Measurements from ENCODE around the gene SLC22A23.

Gene SLC22A23

DNA sequence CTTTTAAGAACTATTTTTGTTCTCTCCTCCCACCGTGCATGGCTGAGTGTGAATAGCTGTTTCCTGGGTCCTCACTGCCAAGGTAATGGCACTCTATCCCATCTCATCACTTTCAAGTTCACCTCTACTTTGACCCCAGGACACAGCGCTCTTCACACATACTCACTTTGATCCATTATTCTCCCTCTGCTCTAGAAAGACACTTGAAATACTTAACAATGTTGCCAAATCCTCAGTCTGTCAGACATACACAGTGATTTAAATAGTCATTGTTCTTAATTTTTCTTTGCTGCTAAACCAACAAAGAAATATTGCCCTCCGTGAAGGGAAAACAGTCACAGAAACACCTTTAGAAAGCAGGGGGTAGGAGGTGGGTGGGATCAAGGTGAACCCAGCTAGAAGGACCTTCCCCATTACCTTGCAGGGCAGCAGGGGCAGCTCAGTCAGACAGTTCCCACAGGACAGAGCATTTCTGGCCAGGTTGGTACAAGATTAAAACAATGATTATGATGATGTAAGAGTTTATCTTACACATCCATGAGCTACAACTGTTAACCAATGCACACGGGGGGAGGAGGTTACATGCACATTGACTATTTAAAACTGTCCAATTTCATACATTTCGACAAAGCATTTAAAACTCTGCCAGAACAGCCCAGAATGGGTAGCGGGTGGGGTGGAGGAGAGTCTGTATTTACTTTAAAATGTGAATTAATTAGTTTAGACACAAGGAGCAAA lies 2.4 kb downstream of the SLC22A23 start:
- H3K9me3 ChIP-seq (ENCODE audit: control insufficient read depth, insufficient read depth, low read length) = no peaks in the 10 kb centered on the region
- peak overlapping the region; percentile 64 for H3K4me3 ChIP-seq (ENCODE audit: low read depth, low read length)
- no peak overlapping the region for H3K27ac ChIP-seq (ENCODE audit: low read depth, low read length)
- H3K4me1 ChIP-seq (ENCODE audit: control insufficient read depth, insufficient read depth, low read length) = peaks cover 39% of the 10 kb centered on the region
- H3K9ac ChIP-seq (ENCODE audit: low read depth, low read length) = no peak overlapping the region
- no peaks in the 10 kb centered on the region for H3K36me3 ChIP-seq (ENCODE audit: control insufficient read depth, insufficient read depth, low read length)
- H3K27me3 ChIP-seq (ENCODE audit: control insufficient read depth, insufficient read depth, low read length) = peaks cover 40% of the 10 kb centered on the region

DNA sequence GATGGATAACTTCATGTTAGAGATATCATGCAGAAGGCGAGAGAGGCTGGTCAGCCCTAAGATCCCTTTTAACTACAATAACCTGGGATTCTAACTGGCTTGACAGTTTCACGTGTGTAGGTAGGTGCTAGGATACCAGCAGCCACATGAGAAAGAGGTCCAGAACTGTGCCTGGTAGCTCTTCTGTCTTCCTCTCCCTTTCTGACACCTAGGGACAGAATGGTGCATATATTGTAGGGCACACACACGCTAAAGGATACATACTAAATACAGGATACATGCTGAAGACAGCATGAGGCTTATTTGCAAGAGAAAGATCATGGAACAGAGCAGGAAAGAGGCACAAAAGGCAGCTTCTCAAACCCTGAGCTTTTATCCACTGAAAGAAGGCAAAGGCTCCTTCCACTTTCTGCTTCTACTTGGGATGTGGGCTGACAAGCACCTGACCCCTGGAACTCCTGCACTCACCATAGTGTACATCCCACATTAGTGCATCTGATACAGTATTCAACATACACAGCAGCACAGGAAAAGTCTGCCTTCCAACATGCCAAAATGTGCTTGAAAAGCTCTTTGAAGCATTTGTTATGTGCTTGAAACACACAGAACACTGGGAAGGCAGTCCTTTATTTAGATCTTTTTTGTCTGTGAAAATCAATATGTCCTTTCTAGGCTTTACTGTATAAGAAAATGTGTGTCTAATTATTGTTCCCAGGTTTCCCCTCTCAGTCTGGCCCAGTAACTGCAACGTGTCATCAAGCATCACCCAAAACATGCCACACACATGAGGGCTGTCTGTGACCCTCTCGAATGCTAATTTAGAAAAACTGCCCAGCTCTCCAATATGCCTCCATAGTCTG lies 3.2 kb downstream of the SLC22A23 start:
- no peak overlapping the region for H3K27ac ChIP-seq (ENCODE audit: low read depth, low read length)
- H3K4me1 ChIP-seq (ENCODE audit: control insufficient read depth, insufficient read depth, low read length) = peaks cover 31% of the 10 kb centered on the region
- peaks cover 37% of the 10 kb centered on the region for H3K27me3 ChIP-seq (ENCODE audit: control insufficient read depth, insufficient read depth, low read length)
- no peaks in the 10 kb centered on the region for H3K9me3 ChIP-seq (ENCODE audit: control insufficient read depth, insufficient read depth, low read length)
- no peaks in the 10 kb centered on the region for H3K36me3 ChIP-seq (ENCODE audit: control insufficient read depth, insufficient read depth, low read length)
- peak overlapping the region; percentile 64; the same call in 1 of the 2 replicates for H3K4me3 ChIP-seq (ENCODE audit: low read depth, low read length)
- no peak overlapping the region for H3K9ac ChIP-seq (ENCODE audit: low read depth, low read length)

- no peak overlapping the region for H3K4me3 ChIP-seq (ENCODE audit: low read depth, low read length)
- peaks cover 26% of the 10 kb centered on the region for H3K27me3 ChIP-seq (ENCODE audit: control insufficient read depth, insufficient read depth, low read length)
These were observed 5.4 kb downstream of the SLC22A23 start for GRCh38 chr6:3451498-3451897.

GRCh38 chr6:3450888-3451287 lies 6.0 kb downstream of the SLC22A23 start:
- Histone ChIP-seq H3K4me3 (ENCODE audit: low read depth, low read length) (no peak overlapping the region), H3K27ac (ENCODE audit: low read depth, low read length) (no peak overlapping the region), H3K27me3 (ENCODE audit: control insufficient read depth, insufficient read depth, low read length) (peaks cover 22% of the 10 kb centered on the region), H3K9me3 (ENCODE audit: control insufficient read depth, insufficient read depth, low read length) (no peaks in the 10 kb centered on the region), H3K36me3 (ENCODE audit: control insufficient read depth, insufficient read depth, low read length) (no peaks in the 10 kb centered on the region), H3K9ac (ENCODE audit: low read depth, low read length) (no peak overlapping the region), H3K4me1 (ENCODE audit: control insufficient read depth, insufficient read depth, low read length) (peaks cover 19% of the 10 kb centered on the region)

More at GRCh38 chr6:3451498-3451897, 5.4 kb downstream of the SLC22A23 start:
- Histone ChIP-seq H3K36me3 (ENCODE audit: control insufficient read depth, insufficient read depth, low read length) (no peaks in the 10 kb centered on the region), H3K27ac (ENCODE audit: low read depth, low read length) (no peak overlapping the region), H3K9ac (ENCODE audit: low read depth, low read length) (no peak overlapping the region), H3K9me3 (ENCODE audit: control insufficient read depth, insufficient read depth, low read length) (no peaks in the 10 kb centered on the region), H3K4me1 (ENCODE audit: control insufficient read depth, insufficient read depth, low read length) (peaks cover 19% of the 10 kb centered on the region)

DNA sequence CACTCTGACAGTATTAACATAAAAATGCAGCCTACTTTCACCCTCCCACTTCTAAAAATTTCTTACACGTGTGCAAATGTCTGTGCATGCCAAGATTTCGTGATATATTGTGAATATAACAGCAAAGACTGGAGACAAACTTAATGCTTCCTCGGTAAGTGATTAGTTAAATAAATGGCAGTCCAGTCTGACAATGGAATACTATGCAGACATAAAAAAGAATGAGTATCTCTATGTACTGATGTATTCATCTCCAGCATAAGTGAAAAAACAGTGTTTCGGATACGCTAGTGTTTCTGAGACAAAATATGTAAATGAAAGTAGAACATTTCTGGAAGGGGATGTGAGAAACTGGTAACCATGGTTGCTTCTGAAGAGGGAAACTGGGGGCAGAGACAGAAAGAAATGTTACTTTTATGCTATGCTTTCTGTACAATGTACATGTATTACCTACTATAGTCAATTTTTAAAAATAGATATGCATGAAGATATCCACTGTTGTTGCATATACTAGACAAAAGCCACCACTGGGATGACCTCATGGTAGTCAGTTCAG lies 7.0 kb downstream of the SLC22A23 start:
- Histone ChIP-seq H3K4me1 (ENCODE audit: control insufficient read depth, insufficient read depth, low read length) (peaks cover 15% of the 10 kb centered on the region), H3K9ac (ENCODE audit: low read depth, low read length) (no peak overlapping the region), H3K9me3 (ENCODE audit: control insufficient read depth, insufficient read depth, low read length) (no peaks in the 10 kb centered on the region), H3K27ac (ENCODE audit: low read depth, low read length) (no peak overlapping the region), H3K36me3 (ENCODE audit: control insufficient read depth, insufficient read depth, low read length) (no peaks in the 10 kb centered on the region), H3K27me3 (ENCODE audit: control insufficient read depth, insufficient read depth, low read length) (peaks cover 12% of the 10 kb centered on the region), H3K4me3 (ENCODE audit: low read depth, low read length) (no peak overlapping the region)

GRCh38 chr6:3449321-3449720 lies 7.5 kb downstream of the SLC22A23 start:
- H3K36me3 ChIP-seq (ENCODE audit: control insufficient read depth, insufficient read depth, low read length) = no peaks in the 10 kb centered on the region
- H3K4me3 ChIP-seq (ENCODE audit: low read depth, low read length) = no peak overlapping the region
- H3K4me1 ChIP-seq (ENCODE audit: control insufficient read depth, insufficient read depth, low read length) = peaks cover 14% of the 10 kb centered on the region
- H3K9me3 ChIP-seq (ENCODE audit: control insufficient read depth, insufficient read depth, low read length) = no peaks in the 10 kb centered on the region
- peaks cover 7% of the 10 kb centered on the region for H3K27me3 ChIP-seq (ENCODE audit: control insufficient read depth, insufficient read depth, low read length)
- no peak overlapping the region for H3K27ac ChIP-seq (ENCODE audit: low read depth, low read length)
- H3K9ac ChIP-seq (ENCODE audit: low read depth, low read length) = no peak overlapping the region

DNA sequence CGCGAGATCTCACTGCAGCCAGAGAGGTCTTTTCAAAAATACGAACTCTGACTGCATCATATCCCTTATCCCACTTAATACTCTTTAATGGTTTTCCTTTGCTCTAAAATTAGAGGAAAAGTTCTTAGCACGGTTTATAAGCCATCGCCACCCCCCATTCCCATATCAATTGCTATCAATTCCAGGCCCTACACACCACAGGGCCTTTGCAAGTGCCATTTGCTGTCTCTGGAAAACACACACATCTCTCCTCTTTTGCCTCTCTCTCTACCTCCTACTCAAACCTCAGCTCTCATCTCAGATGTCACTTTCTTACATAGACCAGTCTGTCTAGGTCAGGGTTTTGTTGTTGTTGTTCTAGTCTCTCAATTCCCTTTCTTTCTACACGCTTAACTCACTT lies 9.8 kb downstream of the SLC22A23 start:
- H3K27me3 ChIP-seq (ENCODE audit: control insufficient read depth, insufficient read depth, low read length) = no peaks in the 10 kb centered on the region
- no peak overlapping the region for H3K9ac ChIP-seq (ENCODE audit: low read depth, low read length)
- no peaks in the 10 kb centered on the region for H3K9me3 ChIP-seq (ENCODE audit: control insufficient read depth, insufficient read depth, low read length)
- H3K4me3 ChIP-seq (ENCODE audit: low read depth, low read length) = no peak overlapping the region
- H3K4me1 ChIP-seq (ENCODE audit: control insufficient read depth, insufficient read depth, low read length) = peaks cover 26% of the 10 kb centered on the region
- H3K36me3 ChIP-seq (ENCODE audit: control insufficient read depth, insufficient read depth, low read length) = no peaks in the 10 kb centered on the region
- H3K27ac ChIP-seq (ENCODE audit: low read depth, low read length) = no peak overlapping the region

- Histone ChIP-seq H3K9me3 (ENCODE audit: control insufficient read depth, insufficient read depth, low read length) (no peaks in the 10 kb centered on the region), H3K27ac (ENCODE audit: low read depth, low read length) (no peak overlapping the region), H3K27me3 (ENCODE audit: control insufficient read depth, insufficient read depth, low read length) (no peaks in the 10 kb centered on the region), H3K36me3 (ENCODE audit: control insufficient read depth, insufficient read depth, low read length) (no peaks in the 10 kb centered on the region), H3K4me3 (ENCODE audit: low read depth, low read length) (no peak overlapping the region), H3K4me1 (ENCODE audit: control insufficient read depth, insufficient read depth, low read length) (peaks cover 19% of the 10 kb centered on the region), H3K9ac (ENCODE audit: low read depth, low read length) (no peak overlapping the region)
These were observed 10.7 kb downstream of the SLC22A23 start for GRCh38 chr6:3446184-3446583.

GRCh38 chr6:3444276-3445088 lies 12.4 kb downstream of the SLC22A23 start:
- no peaks in the 10 kb centered on the region for H3K9me3 ChIP-seq (ENCODE audit: control insufficient read depth, insufficient read depth, low read length)
- H3K4me3 ChIP-seq (ENCODE audit: low read depth, low read length) = no peak overlapping the region
- no peaks in the 10 kb centered on the region for H3K27me3 ChIP-seq (ENCODE audit: control insufficient read depth, insufficient read depth, low read length)
- peaks cover 19% of the 10 kb centered on the region for H3K4me1 ChIP-seq (ENCODE audit: control insufficient read depth, insufficient read depth, low read length)
- H3K27ac ChIP-seq (ENCODE audit: low read depth, low read length) = peak overlapping the region; percentile 63
- H3K9ac ChIP-seq (ENCODE audit: low read depth, low read length) = no peak overlapping the region
- H3K36me3 ChIP-seq (ENCODE audit: control insufficient read depth, insufficient read depth, low read length) = no peaks in the 10 kb centered on the region

GRCh38 chr6:3443221-3443515 lies 13.7 kb downstream of the SLC22A23 start:
- no peak overlapping the region for H3K4me3 ChIP-seq (ENCODE audit: low read depth, low read length)
- no peaks in the 10 kb centered on the region for H3K27me3 ChIP-seq (ENCODE audit: control insufficient read depth, insufficient read depth, low read length)
- H3K4me1 ChIP-seq (ENCODE audit: control insufficient read depth, insufficient read depth, low read length) = peaks cover 20% of the 10 kb centered on the region
- no peaks in the 10 kb centered on the region for H3K36me3 ChIP-seq (ENCODE audit: control insufficient read depth, insufficient read depth, low read length)
- no peaks in the 10 kb centered on the region for H3K9me3 ChIP-seq (ENCODE audit: control insufficient read depth, insufficient read depth, low read length)
- H3K27ac ChIP-seq (ENCODE audit: low read depth, low read length) = peak overlapping the region; percentile 39
- no peak overlapping the region for H3K9ac ChIP-seq (ENCODE audit: low read depth, low read length)

Measured in HUES48 (cell line).